ENCODE data around the gene PTPRR.

Gene PTPRR

GRCh38 chr12:70796989-70797388 lies 123.5 kb downstream of the PTPRR start:
- no CpG with 5 or more reads among the region's 2 CpGs for WGBS, 2 experiments (ENCODE audit: insufficient coverage in 2 of 2)
- no peaks in the 10 kb centered on the region for H3K36me3 ChIP-seq (ENCODE audit: control insufficient read depth, insufficient read depth, low read length)
- H3K4me3 ChIP-seq (ENCODE audit: extremely low read depth, insufficient read depth, low read length, poor library complexity, severe bottlenecking): no peak overlapping the region
- no peak overlapping the region for H3K27ac ChIP-seq (ENCODE audit: low read depth, low read length, severe bottlenecking)
- no peaks in the 10 kb centered on the region for H3K4me1 ChIP-seq (ENCODE audit: control insufficient read depth, insufficient read depth, low read length, poor library complexity, severe bottlenecking)
- no peaks in the 10 kb centered on the region for H3K9me3 ChIP-seq (ENCODE audit: control insufficient read depth, low read length)

GRCh38 chr12:70795608-70796007 lies 124.9 kb downstream of the PTPRR start:
- Histone ChIP-seq H3K9me3 (ENCODE audit: control insufficient read depth, low read length) (no peaks in the 10 kb centered on the region), H3K36me3 (ENCODE audit: control insufficient read depth, insufficient read depth, low read length) (no peaks in the 10 kb centered on the region), H3K27ac (ENCODE audit: low read depth, low read length, severe bottlenecking) (no peak overlapping the region), H3K4me1 (ENCODE audit: control insufficient read depth, insufficient read depth, low read length, poor library complexity, severe bottlenecking) (no peaks in the 10 kb centered on the region), H3K4me3 (ENCODE audit: extremely low read depth, insufficient read depth, low read length, poor library complexity, severe bottlenecking) (no peak overlapping the region)
- WGBS, 2 experiments (ENCODE audit: insufficient coverage in 2 of 2): 80 to 93% methylated on average over 3 of the region's 4 CpGs

- no peak overlapping the region for H3K27ac ChIP-seq (ENCODE audit: low read depth, low read length, severe bottlenecking)
- no peaks in the 10 kb centered on the region for H3K9me3 ChIP-seq (ENCODE audit: control insufficient read depth, low read length)
- H3K4me1 ChIP-seq (ENCODE audit: control insufficient read depth, insufficient read depth, low read length, poor library complexity, severe bottlenecking): no peaks in the 10 kb centered on the region
- H3K36me3 ChIP-seq (ENCODE audit: control insufficient read depth, insufficient read depth, low read length): no peaks in the 10 kb centered on the region
- no peak overlapping the region for H3K4me3 ChIP-seq (ENCODE audit: extremely low read depth, insufficient read depth, low read length, poor library complexity, severe bottlenecking)
Measured at GRCh38 chr12:70794131-70794530, 126.4 kb downstream of the PTPRR start.

- Histone ChIP-seq H3K27ac (ENCODE audit: low read depth, low read length, severe bottlenecking) (no peak overlapping the region), H3K4me3 (ENCODE audit: extremely low read depth, insufficient read depth, low read length, poor library complexity, severe bottlenecking) (no peak overlapping the region), H3K36me3 (ENCODE audit: control insufficient read depth, insufficient read depth, low read length) (no peaks in the 10 kb centered on the region), H3K9me3 (ENCODE audit: control insufficient read depth, low read length) (no peaks in the 10 kb centered on the region), H3K4me1 (ENCODE audit: control insufficient read depth, insufficient read depth, low read length, poor library complexity, severe bottlenecking) (no peaks in the 10 kb centered on the region)
- 71 to 100% methylated on average over 1 to 3 of the region's 5 CpGs for WGBS, 2 experiments (ENCODE audit: insufficient coverage in 2 of 2)
Measured at GRCh38 chr12:70788774-70789173, 131.8 kb downstream of the PTPRR start.

- H3K4me1 ChIP-seq (ENCODE audit: control insufficient read depth, insufficient read depth, low read length, poor library complexity, severe bottlenecking): no peaks in the 10 kb centered on the region
- no peaks in the 10 kb centered on the region for H3K9me3 ChIP-seq (ENCODE audit: control insufficient read depth, low read length)
- WGBS, 2 experiments (ENCODE audit: insufficient coverage in 2 of 2): no CpG with 5 or more reads among the region's 1 CpG
- H3K4me3 ChIP-seq (ENCODE audit: extremely low read depth, insufficient read depth, low read length, poor library complexity, severe bottlenecking): no peak overlapping the region
- no peak overlapping the region for H3K27ac ChIP-seq (ENCODE audit: low read depth, low read length, severe bottlenecking)
- H3K36me3 ChIP-seq (ENCODE audit: control insufficient read depth, insufficient read depth, low read length): no peaks in the 10 kb centered on the region
Measured at GRCh38 chr12:70787612-70788011, 132.9 kb downstream of the PTPRR start.

GRCh38 chr12:70785896-70786295 lies 134.6 kb downstream of the PTPRR start:
- Histone ChIP-seq H3K27ac (ENCODE audit: low read depth, low read length, severe bottlenecking) (no peak overlapping the region), H3K9me3 (ENCODE audit: control insufficient read depth, low read length) (no peaks in the 10 kb centered on the region), H3K4me1 (ENCODE audit: control insufficient read depth, insufficient read depth, low read length, poor library complexity, severe bottlenecking) (no peaks in the 10 kb centered on the region), H3K36me3 (ENCODE audit: control insufficient read depth, insufficient read depth, low read length) (no peaks in the 10 kb centered on the region), H3K4me3 (ENCODE audit: extremely low read depth, insufficient read depth, low read length, poor library complexity, severe bottlenecking) (no peak overlapping the region)
- WGBS, 2 experiments (ENCODE audit: insufficient coverage in 2 of 2): 40 to 50% methylated on average over 1 of the region's 2 CpGs

- Histone ChIP-seq H3K4me3 (ENCODE audit: extremely low read depth, insufficient read depth, low read length, poor library complexity, severe bottlenecking) (no peak overlapping the region), H3K27ac (ENCODE audit: low read depth, low read length, severe bottlenecking) (no peak overlapping the region), H3K36me3 (ENCODE audit: control insufficient read depth, insufficient read depth, low read length) (no peaks in the 10 kb centered on the region), H3K9me3 (ENCODE audit: control insufficient read depth, low read length) (no peaks in the 10 kb centered on the region), H3K4me1 (ENCODE audit: control insufficient read depth, insufficient read depth, low read length, poor library complexity, severe bottlenecking) (no peaks in the 10 kb centered on the region)
- 92 to 93% methylated on average over 15 to 16 of the region's 21 CpGs for WGBS, 2 experiments (ENCODE audit: insufficient coverage in 2 of 2)
Measured at GRCh38 chr12:70784042-70784668, 136.4 kb downstream of the PTPRR start.

GRCh38 chr12:70783455-70783854 lies 137.1 kb downstream of the PTPRR start:
- H3K27ac ChIP-seq (ENCODE audit: low read depth, low read length, severe bottlenecking): no peak overlapping the region
- no peaks in the 10 kb centered on the region for H3K4me1 ChIP-seq (ENCODE audit: control insufficient read depth, insufficient read depth, low read length, poor library complexity, severe bottlenecking)
- no peaks in the 10 kb centered on the region for H3K9me3 ChIP-seq (ENCODE audit: control insufficient read depth, low read length)
- no peaks in the 10 kb centered on the region for H3K36me3 ChIP-seq (ENCODE audit: control insufficient read depth, insufficient read depth, low read length)
- WGBS, 2 experiments (ENCODE audit: insufficient coverage in 2 of 2): 71 to 87% methylated on average over 2 of the region's 2 CpGs
- no peak overlapping the region for H3K4me3 ChIP-seq (ENCODE audit: extremely low read depth, insufficient read depth, low read length, poor library complexity, severe bottlenecking)

GRCh38 chr12:70779250-70779649 lies 141.3 kb downstream of the PTPRR start:
- no peaks in the 10 kb centered on the region for H3K36me3 ChIP-seq (ENCODE audit: control insufficient read depth, insufficient read depth, low read length)
- no peaks in the 10 kb centered on the region for H3K4me1 ChIP-seq (ENCODE audit: control insufficient read depth, insufficient read depth, low read length, poor library complexity, severe bottlenecking)
- WGBS, 2 experiments (ENCODE audit: insufficient coverage in 2 of 2): no CpG with 5 or more reads among the region's 2 CpGs

GRCh38 chr12:70774055-70774454 lies 146.5 kb downstream of the PTPRR start:
- Histone ChIP-seq H3K4me1 (ENCODE audit: control insufficient read depth, insufficient read depth, low read length, poor library complexity, severe bottlenecking) (no peaks in the 10 kb centered on the region), H3K36me3 (ENCODE audit: control insufficient read depth, insufficient read depth, low read length) (no peaks in the 10 kb centered on the region), H3K9me3 (ENCODE audit: control insufficient read depth, low read length) (no peaks in the 10 kb centered on the region), H3K27ac (ENCODE audit: low read depth, low read length, severe bottlenecking) (no peak overlapping the region), H3K4me3 (ENCODE audit: extremely low read depth, insufficient read depth, low read length, poor library complexity, severe bottlenecking) (no peak overlapping the region)

More at GRCh38 chr12:70779250-70779649, 141.3 kb downstream of the PTPRR start:
- H3K9me3 ChIP-seq (ENCODE audit: control insufficient read depth, low read length): no peaks in the 10 kb centered on the region
- H3K4me3 ChIP-seq (ENCODE audit: extremely low read depth, insufficient read depth, low read length, poor library complexity, severe bottlenecking): no peak overlapping the region
- no peak overlapping the region for H3K27ac ChIP-seq (ENCODE audit: low read depth, low read length, severe bottlenecking)

GRCh38 chr12:70772836-70773235 lies 147.7 kb downstream of the PTPRR start:
- no peaks in the 10 kb centered on the region for H3K4me1 ChIP-seq (ENCODE audit: control insufficient read depth, insufficient read depth, low read length, poor library complexity, severe bottlenecking)
- H3K4me3 ChIP-seq (ENCODE audit: extremely low read depth, insufficient read depth, low read length, poor library complexity, severe bottlenecking): no peak overlapping the region
- no peaks in the 10 kb centered on the region for H3K9me3 ChIP-seq (ENCODE audit: control insufficient read depth, low read length)
- WGBS, 2 experiments (ENCODE audit: insufficient coverage in 2 of 2): 75 to 88% methylated on average over 1 of the region's 1 CpG
- no peak overlapping the region for H3K27ac ChIP-seq (ENCODE audit: low read depth, low read length, severe bottlenecking)
- H3K36me3 ChIP-seq (ENCODE audit: control insufficient read depth, insufficient read depth, low read length): no peaks in the 10 kb centered on the region

Measured in mesodermal cell (in vitro differentiated cells).